OCI-LY3 (cell line): ENCODE results near the gene C5orf34.
"Not testable (repeated sequence)": the region's sequence is repeated elsewhere in the genome, so short reads cannot be mapped to it uniquely, and the experiment has no call there.

Source experiments
- H2AFZ ChIP-seq: fragments of 200-600, 300-600 bp; shearing (Covaris generic); 2 replicates; pipeline ENCODE4 v1.6.0; 2014; ENCODE audit warnings: antibody characterized with exemption, low read depth, low read length
- H3K27ac ChIP-seq: fragments of 200-600, 300-600 bp; sonication (generic); 2 replicates; pipeline ENCODE4 v1.5.1; 2014; ENCODE audit warnings: mild to moderate bottlenecking, low read length, moderate library complexity, mixed read lengths
- H3K27me3 ChIP-seq: fragments of 200-600, 300-600 bp; sonication (generic); 2 replicates; pipeline ENCODE4 v1.6.1; 2014; ENCODE audit warnings: low read depth, low read length, mixed read lengths
- H3K36me3 ChIP-seq: fragments of 200-600, 300-600 bp; sonication (generic); replicated peaks from 2 replicates; pipeline ENCODE3; 2014; ENCODE audit warnings: low read depth, low read length, mixed read lengths
- H3K4me1 ChIP-seq: fragments of 300-600, 200-600 bp; sonication (generic); 2 replicates; pipeline ENCODE4 v1.6.1; 2014; ENCODE audit warnings: low read length, mixed read lengths
- H3K4me2 ChIP-seq: fragments of 200-600, 300-600 bp; sonication (generic); 2 replicates; pipeline ENCODE4 v1.6.1; 2014; ENCODE audit warnings: low read length, mixed read lengths
- H3K4me3 ChIP-seq: fragments of 300-600, 200-600 bp; sonication (generic); 2 replicates; pipeline ENCODE4 v1.5.1; 2014; ENCODE audit warnings: antibody characterized with exemption, mild to moderate bottlenecking, low read length, moderate library complexity
- H3K79me2 ChIP-seq: fragments of 300-600, 200-600 bp; shearing (Covaris generic); 2 replicates; pipeline ENCODE4 v1.6.1; 2014; ENCODE audit warnings: mild to moderate bottlenecking, low read length, mixed read lengths
- H3K9ac ChIP-seq: fragments of 300-600, 200-600 bp; shearing (Covaris generic); 2 replicates; pipeline ENCODE4 v1.6.0; 2014; ENCODE audit warnings: mild to moderate bottlenecking, low read length, moderate library complexity
- H3K9me3 ChIP-seq: fragments of 200-600, 300-600 bp; shearing (Covaris generic); 2 replicates; pipeline ENCODE4 v1.6.1; 2014; ENCODE audit warnings: low read length, mixed read lengths; ENCODE audit not compliant: insufficient read depth
- H4K20me1 ChIP-seq: fragments of 200-600, 300-600 bp; sonication (generic); 2 replicates; pipeline ENCODE4 v1.6.1; 2016; ENCODE audit warnings: low read length, mixed read lengths; ENCODE audit not compliant: insufficient read depth
- CTCF ChIP-seq: fragments of 200-600, 300-600 bp; sonication (generic); IDR thresholded peaks from 2 replicates; pipeline ENCODE4 v1.5.1; 2014; ENCODE audit warnings: antibody characterized with exemption, low read length, low read depth
- EZH2phosphoT487 ChIP-seq: fragments of 200-600 bp; shearing (Covaris generic); IDR thresholded peaks from 2 replicates; pipeline ENCODE4 v1.6.1; 2018; ENCODE audit warnings: antibody characterized with exemption, mixed run types, low read depth

Gene C5orf34

DNA sequence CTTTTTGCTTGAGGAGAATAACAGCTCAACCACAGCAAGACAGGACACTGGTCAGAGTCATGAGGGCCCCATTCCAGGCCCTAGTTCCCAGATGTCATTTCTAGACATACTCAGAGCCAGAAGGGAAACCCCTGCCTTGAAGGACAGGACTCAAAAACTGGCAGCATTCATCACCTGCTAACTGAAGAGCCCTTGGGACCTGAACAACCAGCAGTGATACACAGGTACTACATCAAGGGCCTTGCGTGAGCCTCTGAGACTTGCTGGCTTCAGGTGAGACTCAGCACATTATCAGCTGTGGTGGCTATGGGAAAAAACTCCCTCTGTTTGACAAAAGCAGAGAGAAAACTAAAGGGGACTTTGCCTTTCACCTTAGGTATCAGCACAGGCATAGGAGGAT, 53.9 kb downstream of the C5orf34 start:
- Histone ChIP-seq H3K4me2 (no peak overlapping the region), H3K9me3 (no peaks in the 10 kb centered on the region; the same call in 1 of the 2 replicates), H3K9ac (no peak overlapping the region), H3K4me1 (no peaks in the 10 kb centered on the region), H3K27ac (no peak overlapping the region), H2AFZ (no peak overlapping the region), H3K4me3 (no peak overlapping the region), H4K20me1 (no peaks in the 10 kb centered on the region), H3K79me2 (no peaks in the 10 kb centered on the region), H3K36me3 (peaks cover 3% of the 10 kb centered on the region), H3K27me3 (no peaks in the 10 kb centered on the region)
- TF ChIP-seq CTCF (no peak), EZH2phosphoT487 (no peak)

DNA sequence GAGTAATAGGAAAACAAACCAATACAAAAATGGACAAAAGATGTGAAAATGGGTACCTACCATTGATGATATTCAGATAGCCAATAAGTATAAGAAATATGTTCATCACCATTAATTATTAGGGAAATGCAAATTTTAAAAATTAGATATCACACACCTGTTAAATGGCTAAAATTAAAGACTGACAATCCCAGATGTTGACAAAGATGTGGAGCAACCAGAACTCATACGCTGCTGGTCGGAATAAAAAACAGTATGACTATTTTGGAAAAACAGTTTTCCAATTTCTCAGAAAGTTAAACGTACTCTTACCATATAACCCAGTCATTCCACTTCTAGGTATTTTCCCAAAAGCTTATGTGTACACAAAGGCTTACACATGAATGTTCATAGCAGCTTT, 58.4 kb downstream of the C5orf34 start:
- Histone ChIP-seq H3K36me3 (peaks cover 3% of the 10 kb centered on the region), H3K4me2 (no peak overlapping the region), H3K4me3 (no peak overlapping the region), H3K9ac (no peak overlapping the region), H3K4me1 (no peaks in the 10 kb centered on the region), H4K20me1 (no peaks in the 10 kb centered on the region), H2AFZ (no peak overlapping the region), H3K27ac (no peak overlapping the region), H3K27me3 (no peaks in the 10 kb centered on the region), H3K9me3 (no peaks in the 10 kb centered on the region; the same call in 1 of the 2 replicates), H3K79me2 (no peaks in the 10 kb centered on the region)
- TF ChIP-seq CTCF = no peak
- no peak for TF ChIP-seq EZH2phosphoT487

- H3K27me3 ChIP-seq = not testable (repeated sequence)
- peaks cover 13% of the 10 kb centered on the region for H3K36me3 ChIP-seq
Observed at GRCh38 chr5:43441575-43441974, 73.4 kb downstream of the C5orf34 start.

DNA sequence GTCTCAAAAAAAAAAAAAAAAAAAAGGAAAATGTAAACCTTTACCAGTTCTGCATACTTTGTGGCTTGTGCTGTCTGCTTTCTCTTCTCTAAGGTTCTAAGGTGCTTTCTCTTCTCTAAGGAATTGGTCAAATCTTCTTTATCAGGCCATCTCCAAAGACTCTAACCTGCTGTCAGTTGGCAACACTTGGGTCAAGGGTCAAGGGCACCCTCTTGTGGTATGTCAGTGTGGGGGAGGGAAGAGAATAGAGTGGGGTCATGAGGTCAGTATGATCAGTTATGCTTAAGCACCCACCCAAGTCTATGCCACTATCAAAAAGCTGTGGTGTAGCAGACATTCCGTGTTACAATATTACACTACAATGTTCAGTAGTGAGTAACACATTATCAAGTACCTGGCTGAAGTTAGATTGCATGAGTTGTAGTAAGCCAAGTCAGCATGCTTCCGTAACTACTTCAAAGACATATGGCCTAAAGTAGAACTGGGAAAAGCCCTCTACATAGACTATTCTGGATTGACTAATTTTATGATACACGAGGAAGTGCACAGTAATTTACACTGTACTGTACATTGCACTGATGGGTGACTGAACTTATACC, 77.8 kb downstream of the C5orf34 start:
- Histone ChIP-seq H3K4me2 (no peak overlapping the region), H3K4me1 (no peaks in the 10 kb centered on the region; the same call in 1 of the 2 replicates), H3K9ac (no peak overlapping the region), H3K4me3 (no peak overlapping the region), H3K79me2 (no peaks in the 10 kb centered on the region), H3K27ac (no peak overlapping the region), H3K27me3 (no peaks in the 10 kb centered on the region), H3K36me3 (no peaks in the 10 kb centered on the region), H4K20me1 (no peaks in the 10 kb centered on the region), H2AFZ (no peak overlapping the region), H3K9me3 (no peaks in the 10 kb centered on the region)
- TF ChIP-seq CTCF (no peak), EZH2phosphoT487 (no peak)

More at GRCh38 chr5:43441575-43441974, 73.4 kb downstream of the C5orf34 start:
- not testable (repeated sequence) for H3K79me2 ChIP-seq, H3K27ac ChIP-seq, H3K9me3 ChIP-seq, H3K4me2 ChIP-seq, H4K20me1 ChIP-seq, H3K4me3 ChIP-seq, H2AFZ ChIP-seq, H3K9ac ChIP-seq, H3K4me1 ChIP-seq
